ENCODE results near the gene PLCH2.

Gene PLCH2

DNA sequence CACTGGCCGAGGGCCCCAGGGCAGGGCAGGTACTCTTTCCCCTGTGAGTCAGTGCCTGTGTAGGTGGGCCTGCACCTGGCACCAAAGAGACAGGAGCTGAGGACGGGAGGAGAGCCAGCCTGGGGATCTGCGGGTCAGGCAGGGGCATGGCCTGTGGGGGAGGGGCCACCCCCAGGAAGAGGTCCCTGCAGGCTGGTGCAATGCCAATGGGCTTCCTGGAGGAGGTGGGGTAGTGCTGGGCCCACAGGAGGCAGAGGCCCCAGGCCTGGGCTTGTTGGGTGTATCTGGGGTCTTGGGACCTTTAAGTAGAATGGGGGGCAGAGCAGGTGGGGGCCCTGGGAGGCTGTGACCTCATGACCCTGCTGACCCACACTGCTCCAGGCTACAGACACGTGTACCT lies 23.2 kb downstream of the PLCH2 start:
- no peak for DNase-seq (ENCODE audit: low spot score)

DNA sequence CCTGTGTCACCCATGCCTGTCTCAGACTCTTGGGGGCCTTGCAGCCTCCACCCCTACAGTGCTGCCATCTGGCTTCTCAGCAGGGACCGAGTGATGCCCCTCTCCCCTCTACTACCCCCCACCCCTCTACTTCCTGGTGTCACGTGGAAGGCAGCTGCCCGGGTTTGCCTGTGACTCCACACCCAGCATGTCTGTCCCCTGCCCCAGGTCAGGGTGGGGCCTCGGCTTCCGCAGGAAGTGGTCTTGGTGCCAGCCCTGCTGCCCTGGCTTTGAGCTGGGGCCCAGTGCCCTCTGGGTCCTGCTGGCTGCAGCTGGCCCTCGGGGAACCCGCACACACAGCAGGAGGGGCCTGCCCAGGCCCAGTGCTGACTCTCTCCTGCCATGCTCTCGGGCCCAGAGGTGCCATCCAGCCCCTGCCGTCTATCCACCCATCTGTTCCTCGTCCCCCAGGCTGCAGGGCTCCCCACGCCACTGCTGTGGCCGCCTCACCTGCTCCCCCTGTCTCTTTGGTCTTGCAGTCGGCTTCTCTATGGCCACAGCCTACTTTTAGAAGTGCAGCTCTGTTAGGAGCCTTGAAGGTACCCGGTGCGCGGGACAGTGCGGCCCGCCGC lies 24.0 kb downstream of the PLCH2 start:
- DNase-seq (ENCODE audit: low spot score): no peak

DNA sequence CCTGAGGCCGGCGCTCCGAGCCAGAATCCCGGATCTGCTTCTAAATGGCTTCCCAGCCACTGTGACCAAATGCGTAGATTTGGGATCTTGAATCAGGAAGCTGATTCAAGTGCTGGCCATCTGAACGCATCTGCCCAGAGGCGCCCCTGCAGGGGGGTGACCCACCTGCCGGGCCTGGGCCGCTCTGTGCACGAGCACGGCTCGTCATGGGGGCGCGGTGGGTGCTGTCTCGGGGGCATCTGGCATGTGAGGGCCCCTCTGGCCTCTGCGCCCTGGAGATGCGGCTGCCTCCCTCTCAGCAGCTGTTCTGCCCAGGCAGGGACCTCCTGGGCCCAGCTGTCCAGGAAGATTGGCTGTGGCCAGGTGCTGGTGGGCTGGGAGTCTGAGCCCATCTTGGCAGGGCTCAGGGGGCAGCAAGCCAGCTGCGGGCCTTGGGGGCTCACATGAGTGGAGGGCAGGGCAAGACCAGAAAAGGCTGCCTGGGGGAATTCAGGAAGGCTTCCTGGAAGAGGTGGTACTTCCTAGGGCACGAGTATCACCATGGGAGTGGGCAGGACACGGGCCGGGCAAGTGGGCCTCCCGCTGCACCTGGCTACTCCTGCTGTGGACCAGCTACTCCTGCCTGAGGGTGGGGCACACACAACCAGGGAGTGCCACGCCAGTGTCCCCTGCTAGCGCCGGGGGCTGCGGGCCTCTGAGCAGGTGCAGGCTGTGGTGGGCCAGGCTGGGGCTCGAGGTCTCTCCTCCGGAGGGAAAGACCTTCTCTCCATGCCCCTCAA lies 25.1 kb downstream of the PLCH2 start:
- DNase-seq (ENCODE audit: low spot score): no peak

DNA sequence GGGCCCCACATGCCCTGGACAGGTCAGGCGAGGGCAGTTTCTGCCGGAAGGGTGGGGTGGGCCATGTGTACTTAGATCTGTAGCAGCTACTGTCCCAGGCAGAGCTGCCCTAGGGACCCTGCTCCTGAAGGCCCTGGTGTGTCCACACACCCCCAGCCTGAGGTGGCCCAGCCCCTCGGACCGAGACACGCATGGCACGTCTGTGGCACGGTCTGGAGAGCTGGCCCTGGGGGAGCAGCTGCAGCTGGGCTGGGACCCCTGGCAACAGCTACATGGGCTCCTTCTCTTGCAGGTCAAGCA lies 25.7 kb downstream of the PLCH2 start:
- no peak for DNase-seq (ENCODE audit: low spot score)

DNA sequence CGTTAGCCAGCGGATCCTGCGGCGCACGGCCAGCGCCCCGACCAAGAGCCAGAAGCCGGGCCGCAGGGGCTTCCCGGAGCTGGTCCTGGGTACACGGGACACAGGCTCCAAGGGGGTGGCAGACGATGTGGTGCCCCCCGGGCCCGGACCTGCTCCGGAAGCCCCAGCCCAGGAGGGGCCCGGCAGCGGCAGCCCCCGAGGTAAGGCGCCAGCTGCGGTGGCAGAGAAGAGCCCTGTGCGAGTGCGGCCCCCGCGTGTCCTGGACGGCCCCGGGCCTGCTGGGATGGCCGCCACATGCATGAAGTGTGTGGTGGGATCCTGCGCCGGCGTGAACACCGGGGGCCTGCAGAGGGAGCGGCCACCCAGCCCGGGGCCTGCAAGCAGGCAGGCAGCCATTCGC lies 26.1 kb downstream of the PLCH2 start:
- no peak for DNase-seq (ENCODE audit: low spot score)

DNA sequence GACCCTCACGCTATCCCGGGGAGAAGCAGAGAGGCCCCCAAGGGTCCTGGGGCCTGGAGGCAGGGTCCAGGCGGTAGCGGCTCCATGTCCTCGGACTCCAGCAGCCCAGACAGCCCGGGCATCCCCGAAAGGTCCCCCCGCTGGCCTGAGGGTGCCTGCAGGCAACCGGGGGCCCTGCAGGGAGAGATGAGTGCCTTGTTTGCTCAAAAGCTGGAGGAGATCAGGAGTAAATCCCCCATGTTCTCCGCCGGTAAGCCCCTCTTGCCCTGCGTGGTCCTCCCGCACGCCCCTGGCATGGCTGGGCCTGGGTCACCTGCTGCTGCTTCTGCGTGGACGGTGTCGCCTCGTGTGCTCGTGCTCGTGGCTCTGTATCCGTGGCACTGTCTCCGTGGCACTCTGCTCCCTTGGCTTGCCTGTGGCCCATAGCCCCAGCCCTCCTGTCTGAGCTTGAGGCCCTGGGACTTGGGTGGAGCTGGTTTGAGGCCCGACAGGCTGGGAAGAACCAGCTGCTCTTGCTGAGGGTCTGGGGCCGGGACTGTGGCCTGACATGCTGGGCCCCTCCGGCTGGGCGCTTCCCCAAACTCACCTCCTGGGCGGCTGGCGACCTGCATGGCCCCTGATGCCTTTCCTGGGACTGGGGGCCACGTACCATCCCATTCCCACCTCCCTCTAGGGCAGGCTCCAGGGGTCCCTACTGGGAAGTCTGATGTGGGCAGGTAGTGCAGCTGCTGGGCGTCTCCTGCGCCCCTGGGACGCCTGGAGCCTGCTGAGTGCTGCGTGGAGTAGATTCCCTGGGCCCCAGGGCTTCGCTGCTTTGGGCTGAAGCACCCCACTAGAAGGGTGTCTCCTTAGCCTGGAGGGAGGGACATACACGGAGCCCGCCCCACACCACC lies 26.8 kb downstream of the PLCH2 start:
- no peak for DNase-seq (ENCODE audit: low spot score)

DNA sequence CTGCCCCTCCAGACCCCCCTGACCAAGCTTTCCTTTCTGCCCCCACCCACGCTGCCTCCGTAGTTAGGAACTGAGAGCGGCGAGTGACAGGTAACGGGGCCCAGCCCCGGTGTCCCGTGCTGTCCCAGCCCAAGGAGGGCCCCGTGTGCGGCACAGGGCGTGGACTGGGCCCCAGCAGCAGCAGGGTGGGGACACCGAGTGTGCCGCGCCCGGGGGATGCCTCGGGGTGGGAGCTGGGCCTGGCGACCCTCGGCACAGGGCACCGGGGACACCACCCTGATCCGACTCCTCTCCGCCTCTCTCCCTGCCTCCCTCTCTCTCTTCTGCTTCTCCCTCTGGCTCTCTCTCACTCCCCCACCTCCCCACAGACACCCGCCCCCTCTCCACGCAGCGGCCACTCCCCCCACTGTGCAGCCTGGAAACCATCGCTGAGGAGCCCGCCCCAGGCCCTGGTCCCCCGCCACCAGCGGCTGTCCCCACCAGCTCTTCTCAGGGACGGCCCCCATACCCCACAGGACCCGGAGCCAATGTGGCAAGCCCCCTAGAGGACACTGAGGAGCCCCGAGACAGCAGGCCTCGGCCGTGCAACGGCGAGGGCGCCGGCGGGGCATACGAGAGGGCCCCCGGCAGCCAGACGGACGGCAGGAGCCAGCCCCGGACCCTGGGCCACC lies 27.6 kb downstream of the PLCH2 start:
- no peak for DNase-seq (ENCODE audit: low spot score)

DNA sequence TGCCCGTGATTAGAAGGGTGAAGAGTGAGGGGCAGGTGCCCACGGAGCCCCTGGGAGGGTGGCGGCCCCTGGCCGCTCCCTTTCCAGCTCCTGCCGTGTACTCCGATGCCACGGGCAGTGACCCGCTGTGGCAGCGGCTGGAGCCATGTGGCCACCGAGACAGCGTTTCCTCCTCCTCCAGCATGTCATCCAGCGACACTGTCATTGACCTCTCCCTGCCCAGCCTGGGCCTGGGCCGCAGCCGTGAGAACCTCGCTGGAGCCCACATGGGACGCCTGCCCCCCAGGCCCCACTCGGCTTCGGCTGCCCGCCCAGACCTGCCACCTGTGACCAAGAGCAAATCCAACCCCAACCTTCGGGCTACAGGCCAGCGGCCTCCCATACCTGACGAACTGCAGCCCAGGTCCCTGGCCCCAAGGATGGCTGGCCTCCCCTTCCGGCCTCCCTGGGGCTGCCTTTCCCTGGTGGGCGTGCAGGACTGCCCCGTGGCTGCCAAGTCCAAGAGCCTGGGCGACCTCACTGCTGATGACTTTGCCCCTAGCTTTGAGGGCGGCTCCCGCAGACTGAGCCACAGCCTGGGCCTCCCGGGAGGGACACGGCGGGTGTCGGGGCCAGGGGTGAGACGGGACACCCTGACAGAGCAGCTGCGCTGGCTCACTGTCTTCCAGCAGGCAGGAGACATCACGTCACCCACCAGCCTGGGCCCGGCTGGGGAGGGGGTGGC lies 28.3 kb downstream of the PLCH2 start:
- DNase-seq (ENCODE audit: low spot score): no peak

DNA sequence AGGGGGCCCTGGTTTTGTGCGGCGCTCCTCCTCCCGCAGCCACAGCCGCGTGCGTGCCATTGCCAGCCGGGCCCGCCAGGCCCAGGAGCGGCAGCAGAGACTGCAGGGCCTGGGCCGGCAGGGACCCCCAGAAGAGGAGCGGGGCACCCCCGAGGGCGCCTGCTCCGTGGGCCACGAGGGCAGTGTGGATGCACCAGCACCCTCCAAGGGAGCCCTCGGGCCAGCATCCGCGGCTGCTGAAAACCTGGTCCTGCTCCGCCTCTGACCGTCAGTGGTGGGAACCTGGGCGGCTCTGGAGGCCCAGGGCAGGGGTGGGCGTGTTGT lies 28.8 kb downstream of the PLCH2 start:
- no peak for DNase-seq (ENCODE audit: low spot score)

DNA sequence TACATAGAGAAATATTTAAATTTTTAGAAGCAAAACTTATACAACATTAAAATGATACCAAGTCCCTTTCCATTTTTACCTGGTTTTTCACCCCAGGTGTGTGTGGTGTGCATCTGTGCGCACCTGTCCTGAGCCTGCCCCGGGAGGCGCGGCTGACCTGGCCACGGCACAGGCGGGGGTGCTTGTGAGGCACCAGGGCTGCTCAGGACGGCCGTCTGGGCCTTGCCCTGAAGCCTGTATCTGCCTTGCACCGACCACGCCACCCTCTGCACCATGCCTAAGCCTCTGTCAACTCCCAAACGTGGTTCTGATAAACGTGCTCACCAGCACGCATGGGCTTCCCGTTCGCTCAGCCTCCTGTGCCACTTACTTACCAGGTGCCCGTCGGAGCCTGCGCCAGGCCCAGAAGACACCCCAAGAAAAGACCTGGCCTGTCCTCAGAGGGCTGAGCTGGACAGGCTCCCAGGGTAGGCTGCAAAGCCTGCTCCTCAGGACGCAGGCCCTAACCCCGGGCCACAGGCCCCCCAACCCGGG lies 29.4 kb downstream of the PLCH2 start:
- no peak for DNase-seq (ENCODE audit: low spot score)

DNA sequence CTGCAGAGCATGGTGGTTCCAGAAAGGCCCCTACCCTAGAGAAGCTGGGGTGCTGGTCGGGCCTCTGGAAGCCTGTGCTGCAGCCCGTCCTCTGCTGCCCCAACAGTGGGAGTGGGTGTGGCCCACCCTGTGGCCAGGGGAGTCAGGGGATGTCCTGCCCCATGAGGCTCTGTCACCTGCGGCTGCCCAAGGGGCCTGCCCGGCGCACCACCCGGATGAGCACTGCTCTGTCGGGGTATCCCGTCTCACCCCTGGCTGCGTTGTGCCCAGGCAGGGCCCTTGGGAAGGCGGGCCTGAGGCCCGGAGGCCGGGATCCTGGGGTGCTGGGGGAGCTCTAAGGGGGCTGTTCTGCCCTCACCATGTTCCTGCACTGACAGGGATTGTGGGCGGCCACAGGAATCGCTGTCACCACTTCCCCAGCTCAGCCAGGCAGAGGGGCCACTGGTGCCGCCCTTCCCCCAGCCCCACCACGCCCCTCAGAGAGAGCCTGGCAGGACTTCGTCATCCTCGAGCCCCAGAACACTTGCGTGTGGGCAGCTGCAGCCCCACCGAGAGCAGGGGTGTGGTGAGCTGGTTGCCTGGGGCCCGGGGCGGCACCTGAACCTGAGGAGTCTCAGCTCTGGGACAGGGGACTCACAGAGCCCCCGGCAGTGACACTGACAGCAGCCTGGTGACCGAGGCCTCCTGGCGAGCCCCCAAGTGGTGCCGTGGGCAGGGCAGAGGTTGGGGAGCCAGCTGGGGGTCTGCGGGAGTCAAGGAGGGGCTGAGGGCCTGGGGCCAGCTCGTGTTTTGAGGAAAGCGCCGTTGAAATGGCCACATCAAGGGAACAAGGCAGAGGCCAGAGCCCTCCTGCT lies 30.1 kb downstream of the PLCH2 start:
- no peak for DNase-seq (ENCODE audit: low spot score)

DNA sequence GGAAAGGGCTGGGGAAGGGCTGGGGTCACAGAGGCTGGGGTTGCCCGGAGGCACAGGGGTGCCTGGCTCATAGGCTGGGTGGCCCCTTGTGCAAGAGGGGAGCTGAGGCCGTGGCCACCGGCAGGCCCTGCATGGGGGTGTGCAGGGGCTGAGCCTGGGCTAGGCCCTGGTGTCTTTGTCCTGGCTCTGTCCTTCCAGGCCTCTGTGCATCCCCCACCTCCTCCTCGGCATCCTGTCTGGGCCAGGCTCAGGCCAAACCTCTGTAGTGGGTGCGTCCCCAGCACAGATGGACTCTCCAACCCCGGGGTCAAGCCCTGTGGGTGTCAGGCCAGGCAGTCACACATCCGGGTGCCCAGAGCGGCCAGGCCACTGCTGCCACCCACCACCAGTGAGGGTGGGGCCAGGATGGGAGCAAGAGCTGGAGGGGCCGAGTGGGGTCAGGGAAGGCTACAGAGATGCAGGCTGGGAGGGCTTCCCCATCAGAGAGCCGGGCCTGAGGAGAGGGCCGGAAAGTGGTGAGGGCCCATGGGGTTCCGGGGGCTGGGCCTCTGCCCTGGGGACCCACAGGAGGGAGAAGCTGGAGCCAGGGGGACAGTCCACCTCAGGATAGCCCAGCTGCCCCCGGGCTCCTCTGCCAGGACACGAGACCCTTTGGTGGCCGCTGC lies 30.9 kb downstream of the PLCH2 start:
- no peak for DNase-seq (ENCODE audit: low spot score)

DNA sequence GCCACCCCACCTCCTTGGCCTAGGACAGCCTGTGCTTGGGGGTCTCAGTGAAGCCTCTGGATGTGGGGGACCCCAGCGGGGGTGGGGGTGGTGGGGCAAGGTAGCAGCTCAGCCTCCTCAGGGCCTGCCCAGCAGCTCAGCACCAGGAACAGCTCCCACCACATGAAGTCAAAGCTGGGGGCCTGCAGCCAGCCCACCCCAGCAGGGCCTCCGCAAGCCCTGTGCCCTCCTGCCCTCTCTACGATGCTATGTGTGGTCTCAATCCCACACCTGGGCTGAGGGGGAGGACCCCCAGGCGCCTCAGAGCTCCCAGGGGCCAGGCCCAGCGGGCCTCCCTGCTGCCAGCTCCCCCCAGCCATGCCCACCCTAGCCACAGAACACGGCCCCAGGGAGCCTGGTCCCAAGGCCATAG lies 31.7 kb downstream of the PLCH2 start:
- DNase-seq (ENCODE audit: low spot score): no peak

DNA sequence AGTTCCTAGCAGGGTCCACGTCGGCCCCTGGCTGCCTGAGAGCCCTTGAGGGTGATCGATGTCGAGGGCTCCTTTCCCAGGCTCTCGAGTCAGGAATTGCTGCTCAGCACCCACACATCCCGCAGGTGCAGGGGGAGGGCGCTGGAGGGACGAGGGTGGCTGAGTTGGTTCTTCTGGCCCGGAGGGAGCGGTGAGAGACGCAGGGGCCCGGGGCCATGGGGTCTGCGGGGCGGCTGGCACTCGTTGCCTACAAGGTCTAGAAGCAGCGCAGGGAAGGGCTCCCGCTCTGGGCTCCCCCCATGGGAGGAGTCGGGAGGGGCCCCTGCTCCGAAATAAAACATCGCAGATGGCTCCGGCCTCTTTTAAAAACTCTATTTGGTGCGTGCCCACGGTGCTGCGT lies 32.1 kb downstream of the PLCH2 start:
- DNase-seq (ENCODE audit: low spot score): no peak

DNA sequence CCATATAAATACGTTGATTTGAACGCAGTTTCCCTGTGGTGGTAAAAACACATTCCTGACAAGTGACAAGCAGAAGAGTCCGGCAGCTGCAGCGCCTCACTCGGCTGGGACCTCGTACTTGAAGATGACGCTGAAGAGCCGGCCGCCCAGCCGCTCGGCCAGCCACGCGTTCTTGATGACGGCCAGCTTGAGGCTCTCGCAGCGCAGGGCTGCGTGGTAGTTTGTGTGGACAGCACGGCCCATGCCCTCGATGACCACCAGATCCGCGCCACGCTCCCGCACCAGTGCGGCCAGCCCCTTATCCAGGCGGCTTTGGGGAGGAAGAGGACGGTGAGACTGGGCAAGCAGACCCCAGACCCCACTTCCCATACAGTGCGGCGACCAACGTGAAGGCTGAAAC lies 32.7 kb downstream of the PLCH2 start:
- no peak for DNase-seq (ENCODE audit: low spot score)

DNA sequence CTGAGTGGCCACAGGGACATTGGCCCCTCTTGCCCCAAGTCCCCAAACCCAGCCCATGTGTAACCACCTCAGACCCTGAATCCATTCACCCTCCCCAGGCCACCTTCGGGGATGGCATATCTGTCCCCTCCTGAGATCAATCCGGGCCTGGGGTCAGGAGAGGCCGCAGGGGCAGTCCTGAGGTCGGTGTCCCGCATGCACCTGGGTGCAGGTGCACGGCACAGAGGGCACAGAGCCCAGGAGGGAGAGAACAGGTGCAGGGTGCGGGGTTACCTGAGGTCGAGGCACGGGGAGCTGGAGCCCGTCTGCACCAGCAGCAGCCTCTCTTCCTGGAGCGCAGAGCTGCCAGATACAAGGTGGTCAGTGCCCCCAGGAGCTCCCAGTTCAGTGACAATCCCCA lies 33.5 kb downstream of the PLCH2 start:
- no peak for DNase-seq (ENCODE audit: low spot score)

DNA sequence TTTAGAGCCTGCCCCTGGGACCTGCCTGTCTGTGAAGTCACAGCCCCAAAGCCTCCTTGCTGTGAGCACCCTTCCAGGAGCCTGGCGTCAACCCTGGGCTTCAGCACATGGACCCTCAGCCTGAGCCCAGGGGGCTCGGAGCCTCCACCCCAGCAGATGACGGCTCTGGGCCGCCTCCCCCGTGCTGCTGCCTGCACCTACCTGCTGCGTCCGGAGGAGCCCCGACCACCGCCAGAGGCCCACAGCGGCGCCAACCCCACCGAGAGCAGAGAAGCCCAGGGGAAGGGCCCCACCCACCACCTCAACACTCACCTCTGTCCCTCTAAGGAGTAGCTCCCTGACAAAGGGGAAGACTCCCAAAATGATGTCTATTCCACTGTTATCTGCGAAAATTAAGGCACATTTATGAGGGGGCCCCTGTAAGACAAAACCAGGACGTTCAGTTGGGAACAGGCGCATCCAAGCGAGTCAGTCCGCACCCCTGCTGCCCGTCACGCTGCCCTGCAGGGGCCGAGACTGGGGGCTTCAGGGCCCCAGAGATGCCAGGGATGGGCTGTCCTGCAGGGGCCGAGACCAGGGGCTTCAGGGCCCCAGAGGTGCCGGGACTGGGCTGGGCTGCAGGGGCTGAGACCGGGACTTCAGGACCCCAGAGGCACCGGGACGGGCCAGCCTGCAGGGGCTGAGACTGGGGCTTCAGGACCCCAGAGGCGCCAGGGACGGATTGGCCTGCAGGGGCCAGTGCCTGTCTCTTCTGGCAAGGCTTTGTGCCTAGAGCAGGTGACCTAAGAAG lies 34.5 kb downstream of the PLCH2 start:
- no peak for DNase-seq (ENCODE audit: low spot score)

DNA sequence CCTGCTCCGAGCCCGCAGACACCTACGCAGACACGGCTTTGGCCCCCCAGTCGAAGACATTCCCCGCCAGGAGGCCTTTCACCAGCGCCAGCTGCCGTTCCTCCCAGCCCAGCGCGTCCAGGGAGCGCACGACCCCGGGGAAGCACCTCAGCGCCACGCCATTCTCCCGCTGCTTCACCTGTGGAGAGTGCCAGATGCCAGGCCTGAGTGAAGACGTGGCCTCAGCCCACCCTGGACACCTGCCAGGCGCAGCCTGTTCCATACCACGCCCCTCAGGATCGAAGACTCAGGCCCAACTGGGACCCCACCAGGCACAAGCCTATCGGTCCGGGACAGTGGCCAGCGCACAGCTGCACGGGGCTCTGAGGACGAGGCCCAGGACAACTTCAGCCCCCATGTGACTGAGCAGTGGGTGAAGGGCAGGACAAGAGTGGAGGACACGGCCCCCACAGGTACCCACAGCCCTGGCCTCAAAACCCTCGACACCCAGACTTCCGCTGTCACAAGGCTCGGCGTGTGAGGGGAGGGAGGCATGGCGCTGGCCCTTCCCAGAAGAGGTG lies 36.9 kb downstream of the PLCH2 start:
- no peak for DNase-seq (ENCODE audit: low spot score)
